Measurements from ENCODE around the gene PDPR. TPM values are rescaled to one million over a fixed set of nuclear protein-coding genes. Genes with fewer than 3 reads are reported as not detected.
"Not testable (repeated sequence)": the region's sequence is repeated elsewhere in the genome, so short reads cannot be mapped to it uniquely, and the experiment has no call there.

Gene PDPR
- total RNA-seq, 2 donors from 2014 or later = 22.6 to 37.5 TPM

DNA sequence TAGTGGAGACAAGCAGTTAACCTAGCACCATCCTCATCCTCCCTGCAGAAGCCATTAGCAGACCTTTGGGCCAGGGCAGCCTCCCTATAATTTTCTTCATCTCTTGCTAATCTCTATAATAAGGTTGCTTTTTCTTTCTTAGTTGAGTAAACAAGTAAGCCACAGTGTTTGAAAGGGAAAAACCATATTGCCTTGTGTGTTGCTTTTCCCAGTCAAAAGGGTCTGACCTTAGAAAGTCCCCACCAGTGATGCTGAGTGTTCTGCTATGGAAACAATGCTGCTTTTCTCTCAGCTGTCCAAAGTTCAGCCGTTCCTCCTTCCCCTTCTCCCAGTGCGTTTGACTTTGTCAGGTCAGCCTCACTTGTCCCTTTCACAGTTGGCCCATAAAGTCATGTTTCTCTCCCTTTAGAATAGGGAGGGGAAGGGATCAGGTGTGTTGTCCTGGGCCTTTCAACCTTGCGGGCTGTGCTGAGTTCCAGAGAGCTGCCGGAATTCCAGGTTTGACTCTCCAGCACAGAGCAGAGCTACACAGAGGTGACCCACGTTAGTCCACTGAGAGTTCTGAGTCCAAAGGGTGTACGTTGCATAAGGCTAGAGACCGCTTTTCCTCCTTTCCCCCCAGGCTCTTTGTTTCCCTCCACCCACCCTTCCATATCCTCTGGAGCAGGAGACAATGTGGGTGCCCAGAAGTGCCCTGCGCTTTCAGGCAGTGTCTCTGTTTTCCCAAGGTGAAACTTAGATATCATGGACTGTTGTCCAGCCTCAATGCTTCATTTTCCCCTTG lies 43.5 kb downstream of the PDPR start:
- DNase-seq (peak in 1 of 2 donors; percentile 23), ATAC-seq (no peak)
- intact Hi-C loops (cut with DNase I, micrococcal nuclease) = no loop called here

DNA sequence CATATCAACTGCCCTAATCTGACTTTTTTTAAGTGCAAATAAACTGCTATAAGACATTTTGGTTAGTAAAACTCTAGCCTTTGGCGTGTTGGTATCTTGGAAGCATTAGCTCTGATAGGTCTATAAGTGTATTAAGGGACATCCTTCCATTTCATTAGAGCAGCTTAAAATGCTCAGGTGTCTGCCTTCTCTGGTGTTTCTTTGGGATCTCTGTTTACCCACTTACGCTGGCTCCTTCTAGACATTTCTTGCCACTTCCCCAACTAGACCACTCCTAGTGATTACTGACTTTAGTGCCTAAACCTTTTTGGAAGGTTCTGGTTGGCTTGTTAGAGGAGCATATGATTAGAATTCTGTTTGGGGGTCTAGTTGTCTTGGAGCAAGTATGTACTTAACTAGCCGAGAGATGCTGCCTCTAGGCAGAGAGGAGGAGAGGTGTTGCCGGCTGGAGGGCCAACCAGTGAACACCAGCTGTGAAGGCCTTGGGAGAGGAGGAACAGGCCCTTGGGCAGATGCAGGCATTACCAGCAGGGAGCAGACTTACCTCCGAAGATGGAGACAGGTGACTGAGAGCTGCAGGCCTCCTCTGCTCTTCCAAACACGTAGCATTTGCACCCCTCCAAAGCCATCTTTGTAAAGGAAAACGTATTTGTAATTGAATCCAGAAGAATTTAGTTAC lies 44.3 kb downstream of the PDPR start:
- DNase-seq = peak in 1 of 2 donors; percentile 26
- ATAC-seq = no peak
- intact Hi-C loops (cut with DNase I, micrococcal nuclease) = no loop called here

DNA sequence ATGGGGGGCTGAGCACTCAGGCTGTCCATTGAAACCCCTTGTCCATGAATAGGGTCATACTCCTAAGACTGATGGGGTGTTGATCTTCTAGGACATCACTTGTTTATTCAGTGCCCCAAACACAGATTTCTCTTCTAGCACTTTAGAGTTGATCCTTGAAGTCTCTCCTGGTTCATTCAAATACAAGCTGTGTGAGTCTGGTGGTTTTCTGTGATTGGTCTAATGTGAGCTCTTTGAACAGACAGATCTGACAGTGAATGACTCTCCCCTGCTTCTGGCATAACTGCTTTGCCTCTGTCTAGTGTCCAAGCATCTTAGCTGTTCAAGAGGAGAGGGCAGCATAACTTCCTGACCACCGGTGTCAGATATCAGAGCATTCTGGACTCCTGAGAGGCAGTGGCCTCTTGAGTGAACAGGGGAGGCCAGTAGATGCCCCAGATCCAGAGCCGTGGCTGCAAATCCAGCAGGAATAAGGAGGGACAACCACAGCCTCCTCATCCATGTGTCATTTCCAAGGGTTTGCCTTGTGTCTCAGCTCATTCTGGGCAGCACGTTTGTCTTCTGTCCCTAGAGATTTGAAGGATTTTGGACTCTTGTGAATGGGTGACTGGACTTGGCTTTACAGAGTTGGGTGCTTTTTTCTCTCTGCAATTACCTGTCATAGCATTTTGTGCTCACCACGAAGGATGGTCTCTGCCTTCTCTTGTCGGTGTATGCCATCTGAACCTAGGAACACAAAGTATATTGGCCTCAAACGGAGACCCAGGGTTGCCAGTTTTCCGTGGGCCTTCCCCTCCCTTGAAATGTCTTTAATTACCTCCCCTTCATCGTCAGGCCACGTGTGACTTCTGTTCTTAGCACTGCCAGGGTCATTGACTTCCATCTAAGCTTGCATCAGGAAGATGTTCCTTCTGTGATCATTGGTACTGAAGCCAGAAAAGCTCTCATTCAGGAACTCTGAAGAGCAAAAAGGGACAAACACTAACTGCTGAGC lies 45.5 kb downstream of the PDPR start:
- intact Hi-C loops (cut with DNase I, micrococcal nuclease) = no loop called here
- ATAC-seq (no peak), DNase-seq (peak in 1 of 2 donors; percentile 18)

DNA sequence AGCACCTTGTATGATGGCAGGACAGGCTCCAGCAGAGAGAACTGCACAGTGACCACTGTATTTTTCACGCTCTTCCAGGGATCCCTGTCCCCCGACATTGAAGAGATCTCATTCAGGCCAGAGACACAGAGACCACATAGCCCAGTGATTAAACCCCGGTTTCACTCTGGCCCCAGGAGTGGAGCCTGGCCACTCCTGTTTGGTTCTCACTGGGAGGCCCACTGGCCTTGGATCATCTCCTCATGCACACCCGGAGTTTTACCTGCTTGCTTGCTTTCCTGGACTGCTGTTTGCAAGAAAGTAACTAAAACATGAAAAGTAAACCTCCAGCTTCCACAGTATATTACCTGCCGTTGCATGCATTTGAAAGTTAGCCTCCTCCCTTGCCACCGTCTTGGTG lies 46.3 kb downstream of the PDPR start:
- intact Hi-C loops (cut with DNase I, micrococcal nuclease) = no loop called here
- ATAC-seq (no peak), DNase-seq (peak in 1 of 2 donors; percentile 21)

DNA sequence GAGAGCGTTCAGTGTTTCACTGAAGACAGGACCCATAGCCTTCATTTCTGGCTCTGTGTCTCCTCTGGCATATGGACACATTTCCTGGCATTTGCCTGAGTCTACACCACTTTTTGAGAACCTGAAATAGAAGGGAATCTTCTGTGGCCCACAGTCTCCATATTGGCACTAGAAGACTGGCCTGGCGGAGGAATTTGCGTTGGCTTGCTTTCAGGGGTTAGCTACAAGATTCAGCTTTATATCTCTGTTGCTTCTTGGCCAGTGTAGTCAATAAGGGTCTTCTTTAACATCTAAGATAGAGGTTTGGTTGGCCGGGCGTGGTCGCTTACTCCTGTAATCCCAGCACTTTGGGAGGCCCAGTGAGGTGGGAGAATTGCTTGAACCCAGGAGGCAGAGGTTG lies 46.7 kb downstream of the PDPR start:
- DNase-seq (peak in 1 of 2 donors; percentile 26), ATAC-seq (no peak)
- intact Hi-C loops (cut with DNase I, micrococcal nuclease) = no loop called here

DNA sequence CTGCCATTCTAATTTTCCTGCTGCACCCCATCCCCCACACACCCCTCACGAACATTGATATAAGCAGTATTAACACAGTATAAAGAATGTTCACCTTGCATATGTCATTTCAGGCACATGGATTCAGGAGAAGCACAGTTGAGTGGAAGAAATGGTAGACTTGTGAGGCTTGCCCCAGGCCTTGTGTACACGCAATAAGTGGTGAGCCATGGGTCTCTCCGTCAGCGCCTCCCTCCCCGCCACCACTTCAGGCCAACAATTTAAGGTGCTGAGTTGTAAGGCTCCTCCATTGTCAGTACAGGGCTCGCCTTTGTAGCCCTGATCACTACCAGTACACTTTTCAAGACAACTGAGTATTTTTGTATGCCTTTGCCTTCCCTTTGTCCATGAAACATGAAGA lies 47.2 kb downstream of the PDPR start:
- no peak for ATAC-seq
- peak in 1 of 2 donors; percentile 28 for DNase-seq
- intact Hi-C loops (cut with DNase I, micrococcal nuclease) = no loop called here

DNA sequence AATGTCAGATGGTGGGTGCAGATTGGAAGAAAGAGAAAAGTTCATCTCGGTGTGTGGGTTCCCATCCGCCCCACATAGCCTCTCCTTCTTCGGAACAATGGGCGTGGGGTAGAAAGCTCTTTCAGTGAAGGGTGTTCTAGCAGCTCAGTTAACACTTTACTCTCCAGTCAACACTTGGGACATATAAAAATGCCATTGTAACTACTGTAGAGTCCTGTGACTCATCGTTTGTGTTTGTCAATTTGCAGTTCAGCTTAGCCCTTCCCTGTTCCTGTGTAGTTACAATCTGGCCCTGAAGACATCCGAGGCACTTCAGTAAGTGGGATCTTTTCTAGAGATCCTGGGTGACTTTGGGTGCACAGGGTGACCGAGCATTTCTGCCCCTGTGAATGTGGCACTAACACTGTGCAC lies 47.9 kb downstream of the PDPR start:
- intact Hi-C loops (cut with DNase I, micrococcal nuclease) = no loop called here
- ATAC-seq = peak; percentile 83

DNA sequence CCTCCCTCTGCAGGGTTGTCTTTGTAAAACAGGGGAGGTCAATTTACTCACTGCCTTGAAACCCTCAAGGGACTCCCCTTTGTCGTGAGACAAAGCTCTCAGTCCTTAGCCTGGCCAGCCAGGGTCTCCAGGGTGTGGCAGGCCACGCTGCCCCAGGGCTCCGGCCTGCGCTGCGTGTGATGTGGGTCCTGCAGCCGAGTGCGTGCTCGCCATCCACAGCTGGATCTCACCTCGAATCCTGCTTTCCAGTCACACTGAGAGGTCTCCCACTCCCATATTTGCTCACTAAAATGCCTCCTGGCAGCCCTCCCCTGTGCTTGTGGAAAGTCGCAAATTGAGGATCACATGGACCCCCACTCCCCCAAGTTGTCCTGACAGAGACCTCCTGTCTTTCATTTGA lies 49.5 kb downstream of the PDPR start:
- intact Hi-C loops (cut with DNase I, micrococcal nuclease) = no loop called here
- no peak for ATAC-seq
- no peak for DNase-seq

More for the DNA sequence above, 47.9 kb downstream of the PDPR start:
- no peak for DNase-seq

DNA sequence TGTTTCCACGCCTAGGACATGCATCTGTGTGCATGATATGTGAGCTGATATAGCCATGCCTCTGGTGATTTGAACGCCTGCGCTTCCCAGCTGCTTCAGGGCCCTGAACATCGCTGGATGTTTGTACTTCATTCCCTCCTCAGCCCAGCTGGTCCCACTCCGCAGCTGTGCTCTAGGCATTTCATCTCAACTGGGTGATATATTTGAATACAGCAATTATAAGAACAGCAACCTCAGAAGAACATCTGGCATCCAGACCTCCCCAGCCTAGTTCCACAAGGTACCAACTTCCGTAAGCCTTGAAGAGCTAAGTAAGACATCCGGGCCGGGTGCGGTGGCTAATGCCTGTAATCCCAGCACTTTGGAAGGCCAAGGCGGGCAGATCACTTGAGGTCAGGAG lies 52.6 kb downstream of the PDPR start:
- ATAC-seq; DNase-seq; intact Hi-C loops (cut with DNase I, micrococcal nuclease): not testable (repeated sequence)

DNA sequence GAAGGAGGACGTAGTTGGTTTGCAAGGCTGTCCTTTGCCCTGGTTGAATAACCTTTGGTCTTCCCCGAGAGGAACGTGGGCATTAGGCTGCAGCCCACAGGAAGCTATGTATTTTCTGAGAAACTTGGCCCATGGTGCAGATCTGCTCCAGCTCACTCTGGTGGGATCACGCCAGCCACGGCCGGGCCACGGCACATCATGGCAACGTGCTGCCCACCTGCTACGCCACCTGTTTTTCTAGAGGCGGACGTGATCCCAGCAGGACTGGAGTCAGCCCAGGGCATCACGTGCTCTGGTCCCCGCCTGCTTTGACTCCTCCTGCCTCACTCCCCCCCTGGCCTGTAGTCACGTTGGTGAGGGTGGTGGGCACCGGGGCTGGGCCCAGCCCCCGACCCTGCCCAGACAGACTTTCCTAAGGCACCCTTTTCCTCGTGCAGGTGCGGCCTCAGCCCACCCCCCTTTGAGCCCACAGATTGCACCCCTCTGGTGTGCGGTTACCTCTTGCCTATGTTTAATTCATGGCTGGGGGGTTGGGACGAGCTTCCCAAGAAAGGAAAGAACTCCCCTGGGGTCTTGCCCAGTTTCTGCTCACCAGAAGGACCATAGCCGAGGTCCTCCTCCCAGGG lies 59.2 kb downstream of the PDPR start, which contains the start of gene CLEC18C:
CLEC18C (plus strand) TSS at position 576 of the 626 bp plus-strand sequence. CDS start 492 bp downstream, outside the sequence.
- peak; percentile 21 for ATAC-seq
- intact Hi-C loops (cut with DNase I, micrococcal nuclease); DNase-seq: not testable (repeated sequence)

DNA sequence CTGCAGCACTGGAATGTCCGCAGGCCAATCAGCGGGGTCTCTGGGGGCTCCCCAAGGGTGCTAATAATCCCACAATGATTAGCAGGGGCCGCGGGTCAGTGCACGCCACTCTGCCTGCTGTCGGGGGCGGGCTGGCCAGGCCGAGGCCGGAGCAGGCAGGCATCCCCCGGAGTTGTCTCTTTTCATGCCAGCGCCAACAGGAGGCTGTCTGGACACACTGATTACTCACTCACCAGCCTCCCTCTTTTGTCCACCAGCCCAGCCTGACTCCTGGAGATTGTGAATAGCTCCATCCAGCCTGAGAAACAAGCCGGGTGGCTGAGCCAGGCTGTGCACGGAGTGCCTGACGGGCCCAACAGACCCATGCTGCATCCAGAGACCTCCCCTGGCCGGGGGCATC lies 59.8 kb downstream of the PDPR start:
- ATAC-seq = peak; percentile 16
- intact Hi-C loops (cut with DNase I, micrococcal nuclease); DNase-seq: not testable (repeated sequence)

DNA sequence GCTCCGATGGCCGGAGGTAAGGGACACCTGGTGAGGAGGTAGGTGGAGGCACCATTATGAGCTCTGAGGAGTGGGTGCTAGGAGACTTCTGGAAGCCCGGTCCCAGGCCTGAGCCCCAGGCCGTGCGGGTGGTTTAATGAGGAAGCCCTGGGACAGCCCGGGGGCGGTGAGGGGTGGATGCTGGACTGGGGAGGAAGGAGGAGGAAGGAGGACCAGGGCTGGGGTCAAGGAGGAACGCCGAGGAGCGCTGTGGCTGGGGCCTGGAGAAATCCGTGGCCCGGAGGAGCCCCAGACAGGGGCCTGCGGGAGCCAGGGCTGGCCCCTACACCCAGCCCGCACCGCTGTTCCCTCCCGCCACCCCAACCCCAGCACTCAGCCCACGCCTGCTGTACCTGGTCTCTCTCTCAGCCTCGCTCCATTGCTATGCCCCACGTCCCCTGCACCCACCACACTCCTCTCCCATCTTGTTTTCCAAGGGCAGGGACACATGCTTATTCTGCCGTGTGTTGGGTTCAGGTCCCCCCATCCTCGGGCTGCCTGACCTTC lies 60.3 kb downstream of the PDPR start:
- intact Hi-C loops (cut with DNase I, micrococcal nuclease); DNase-seq: not testable (repeated sequence)
- peak; percentile 19 for ATAC-seq

DNA sequence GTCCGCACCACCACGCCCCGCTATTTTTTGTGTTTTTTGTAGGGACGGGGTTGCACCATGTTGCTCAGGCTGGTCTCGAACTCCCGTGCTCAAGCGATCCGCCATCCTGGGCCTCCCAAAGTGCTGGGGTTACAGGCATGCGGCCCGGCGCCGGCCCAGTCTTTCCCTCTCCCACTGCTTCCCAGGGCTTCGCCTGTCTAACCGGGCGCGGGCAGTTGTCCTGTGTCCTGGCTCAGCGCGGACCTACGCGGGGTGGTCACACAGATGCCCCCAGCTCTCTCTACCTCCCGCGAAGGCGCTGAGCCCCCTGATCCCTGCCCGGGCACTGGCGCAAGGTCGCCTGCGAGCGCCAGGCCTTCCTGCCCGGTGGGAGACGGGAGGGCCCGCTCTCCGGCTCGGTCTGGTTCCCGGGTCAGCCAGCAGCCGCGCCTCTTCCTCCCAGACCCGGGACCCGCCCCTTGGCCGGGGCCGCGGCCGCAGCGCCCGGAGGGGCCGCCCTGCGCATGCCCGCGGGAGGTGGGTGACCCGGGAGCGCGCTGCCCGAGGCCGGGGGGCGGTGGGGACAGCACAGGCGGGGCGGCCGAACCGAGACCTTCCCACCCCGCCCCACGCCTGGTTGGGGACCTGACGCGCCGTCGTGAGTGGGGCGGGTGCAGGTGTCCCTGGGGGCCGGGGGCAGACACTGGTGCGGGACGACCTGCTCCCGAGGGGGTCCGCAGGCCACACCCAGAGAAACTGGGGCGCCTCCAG lies 73.9 kb downstream of the PDPR start:
- ATAC-seq = peak; percentile 95
- peak in 1 of 2 donors; percentile 22 for DNase-seq
- intact Hi-C loops (cut with DNase I, micrococcal nuclease) = not testable (repeated sequence)

DNA sequence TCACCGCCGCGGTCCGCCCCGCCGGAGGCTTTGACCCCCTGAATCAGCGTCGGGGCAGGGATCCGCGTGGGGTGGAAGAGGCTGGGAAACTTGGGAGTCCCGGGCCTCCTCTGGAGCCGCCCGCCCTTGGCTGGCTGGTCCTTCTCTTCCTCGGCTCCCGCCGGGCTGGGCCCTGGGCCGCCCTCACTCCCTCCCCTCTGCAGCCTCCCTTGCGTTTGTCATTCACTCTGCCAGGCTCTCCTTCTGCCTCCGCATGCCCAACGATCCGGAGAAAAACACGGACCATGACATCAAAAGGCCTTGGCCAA lies 74.4 kb downstream of the PDPR start:
- intact Hi-C loops (cut with DNase I, micrococcal nuclease); DNase-seq: not testable (repeated sequence)
- ATAC-seq = peak; percentile 70

DNA sequence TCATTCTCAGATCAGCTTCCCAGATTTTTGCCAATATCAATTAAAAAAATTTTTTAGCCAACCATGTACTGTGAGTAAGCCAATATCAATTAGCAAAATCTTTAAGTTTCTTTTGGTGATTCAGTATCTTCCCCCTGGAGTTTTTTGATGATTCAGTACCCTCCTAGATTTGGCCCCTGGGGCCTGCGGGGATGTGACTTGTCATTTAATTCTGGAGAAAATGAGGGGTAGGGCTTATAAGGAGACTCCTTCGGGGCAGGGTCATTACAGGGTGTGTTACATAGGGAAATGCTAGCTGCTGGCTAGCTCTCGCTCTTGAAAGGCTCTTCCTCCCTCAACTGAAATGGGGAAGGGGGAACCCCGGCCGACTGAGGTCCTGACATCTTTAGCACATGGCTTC lies 76.4 kb downstream of the PDPR start:
- ATAC-seq; DNase-seq; intact Hi-C loops (cut with DNase I, micrococcal nuclease): not testable (repeated sequence)

DNA sequence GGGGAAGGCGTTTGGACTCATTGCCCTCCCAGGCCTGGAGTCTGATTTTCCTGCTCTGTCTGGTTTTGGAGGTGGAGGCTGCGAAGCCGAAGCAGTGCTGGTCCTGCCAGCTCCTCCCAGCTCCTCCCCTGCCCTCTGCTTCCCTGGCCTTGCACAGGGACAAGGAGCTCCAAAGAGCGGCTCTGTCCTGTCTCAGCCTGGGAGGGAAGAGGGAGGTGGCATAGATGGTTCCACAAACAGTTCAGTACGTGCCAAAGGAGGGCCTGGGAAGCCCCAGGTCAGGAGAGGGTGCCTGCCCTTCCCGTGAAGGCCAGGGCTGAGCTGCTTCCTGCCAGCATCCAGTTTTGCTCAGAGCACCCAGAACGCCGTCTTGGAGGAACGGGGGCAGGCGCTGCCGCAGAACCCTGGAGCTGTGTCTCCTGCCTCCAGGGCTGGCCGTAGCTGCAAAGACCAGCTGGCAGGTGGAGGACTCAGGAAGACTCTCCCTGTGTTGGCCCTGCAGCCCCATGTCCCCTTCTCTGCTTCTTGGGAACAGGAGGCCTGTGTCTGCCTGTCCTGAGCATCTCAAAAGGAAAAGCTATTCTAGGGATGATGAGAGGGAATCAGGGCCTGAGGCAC lies 82.7 kb downstream of the PDPR start:
- intact Hi-C loops (cut with DNase I, micrococcal nuclease); DNase-seq: not testable (repeated sequence)
- ATAC-seq = peak; percentile 50

DNA sequence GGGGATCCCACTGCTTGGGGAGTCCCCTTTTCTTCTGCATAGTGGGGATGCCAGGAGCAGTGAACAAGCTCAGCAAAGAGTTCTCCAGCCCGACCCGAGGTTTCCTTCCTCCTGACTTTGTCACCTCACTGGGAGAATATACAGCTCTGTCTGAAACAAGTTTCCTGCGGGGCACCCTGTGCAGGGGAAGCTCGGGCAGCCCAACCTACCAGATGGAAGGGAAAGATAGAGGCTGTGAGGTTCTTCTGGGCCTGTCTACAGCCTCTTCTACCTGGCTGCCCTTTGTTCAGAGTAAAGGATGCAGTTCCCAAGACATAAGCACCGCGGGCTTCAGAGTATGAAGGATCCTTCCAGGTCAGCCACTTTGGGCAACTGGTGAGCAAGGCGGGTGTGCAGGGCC lies 83.5 kb downstream of the PDPR start:
- intact Hi-C loops (cut with DNase I, micrococcal nuclease); ATAC-seq; DNase-seq: not testable (repeated sequence)

Data from left colon (tissue), 2 donors.